NCI-H1694 (cell line): Measurements from ENCODE around the gene AFF3.
"Not testable (repeated sequence)": the region's sequence is repeated elsewhere in the genome, so short reads cannot be mapped to it uniquely, and the experiment has no call there.

ENCODE experiments used
- DNase-seq: peaks from one replicate; lab custom pipeline; 2025; lab: John Stamatoyannopoulos, UW

AFF3 gene, protein sequence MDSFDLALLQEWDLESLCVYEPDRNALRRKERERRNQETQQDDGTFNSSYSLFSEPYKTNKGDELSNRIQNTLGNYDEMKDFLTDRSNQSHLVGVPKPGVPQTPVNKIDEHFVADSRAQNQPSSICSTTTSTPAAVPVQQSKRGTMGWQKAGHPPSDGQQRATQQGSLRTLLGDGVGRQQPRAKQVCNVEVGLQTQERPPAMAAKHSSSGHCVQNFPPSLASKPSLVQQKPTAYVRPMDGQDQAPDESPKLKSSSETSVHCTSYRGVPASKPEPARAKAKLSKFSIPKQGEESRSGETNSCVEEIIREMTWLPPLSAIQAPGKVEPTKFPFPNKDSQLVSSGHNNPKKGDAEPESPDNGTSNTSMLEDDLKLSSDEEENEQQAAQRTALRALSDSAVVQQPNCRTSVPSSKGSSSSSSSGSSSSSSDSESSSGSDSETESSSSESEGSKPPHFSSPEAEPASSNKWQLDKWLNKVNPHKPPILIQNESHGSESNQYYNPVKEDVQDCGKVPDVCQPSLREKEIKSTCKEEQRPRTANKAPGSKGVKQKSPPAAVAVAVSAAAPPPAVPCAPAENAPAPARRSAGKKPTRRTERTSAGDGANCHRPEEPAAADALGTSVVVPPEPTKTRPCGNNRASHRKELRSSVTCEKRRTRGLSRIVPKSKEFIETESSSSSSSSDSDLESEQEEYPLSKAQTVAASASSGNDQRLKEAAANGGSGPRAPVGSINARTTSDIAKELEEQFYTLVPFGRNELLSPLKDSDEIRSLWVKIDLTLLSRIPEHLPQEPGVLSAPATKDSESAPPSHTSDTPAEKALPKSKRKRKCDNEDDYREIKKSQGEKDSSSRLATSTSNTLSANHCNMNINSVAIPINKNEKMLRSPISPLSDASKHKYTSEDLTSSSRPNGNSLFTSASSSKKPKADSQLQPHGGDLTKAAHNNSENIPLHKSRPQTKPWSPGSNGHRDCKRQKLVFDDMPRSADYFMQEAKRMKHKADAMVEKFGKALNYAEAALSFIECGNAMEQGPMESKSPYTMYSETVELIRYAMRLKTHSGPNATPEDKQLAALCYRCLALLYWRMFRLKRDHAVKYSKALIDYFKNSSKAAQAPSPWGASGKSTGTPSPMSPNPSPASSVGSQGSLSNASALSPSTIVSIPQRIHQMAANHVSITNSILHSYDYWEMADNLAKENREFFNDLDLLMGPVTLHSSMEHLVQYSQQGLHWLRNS (N-terminal part only)

GRCh38 chr2:100142393-100142792, at the start of gene AFF3:
Gene AFF3 (minus strand): TSS chr2:100142590. CDS start chr2:100104454, 38,136 bp downstream.
- DNase-seq: no peak

DNA sequence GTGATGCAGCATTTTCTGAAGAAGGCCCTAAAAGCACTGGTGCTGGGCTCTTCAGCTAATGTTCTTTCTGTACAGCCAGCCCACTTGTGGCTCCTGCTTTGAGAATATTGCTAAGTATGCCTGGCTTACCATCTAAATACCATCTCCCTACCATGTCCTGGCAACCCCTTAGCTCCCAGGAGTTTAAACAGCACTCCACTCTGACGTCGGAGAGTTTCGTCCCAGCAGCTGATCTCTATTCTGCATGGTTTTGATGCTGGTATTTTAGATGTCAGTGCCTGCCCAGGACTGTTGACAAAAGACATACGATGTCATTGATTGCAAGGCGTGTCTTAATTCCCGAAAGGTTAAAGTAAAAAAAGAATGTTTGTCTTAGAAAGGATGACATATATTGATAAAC, 47.0 kb upstream of the AFF3 start:
- DNase-seq: no peak

- DNase-seq: no peak
These were observed 45.9 kb upstream of the AFF3 start for GRCh38 chr2:100188326-100188725.

DNA sequence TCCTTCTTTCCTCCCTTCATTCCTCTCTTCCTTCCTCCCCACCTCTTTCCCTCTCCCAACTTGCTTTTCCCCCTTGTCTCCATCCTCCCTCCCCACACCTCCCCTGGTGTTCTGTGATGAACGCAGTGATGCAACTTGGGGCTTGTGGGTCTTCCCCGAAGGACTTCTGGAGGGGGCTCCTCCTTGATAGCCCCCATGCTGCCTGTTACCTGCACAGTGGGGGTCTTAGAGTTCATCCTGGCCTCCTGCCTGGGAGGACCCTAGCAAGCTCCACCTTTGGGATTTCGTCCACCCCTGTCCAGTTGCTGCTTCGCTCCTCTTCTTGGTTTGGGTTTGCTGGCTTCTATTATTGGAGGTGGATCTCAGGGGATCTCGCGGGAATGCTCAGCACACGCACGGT, 43.7 kb upstream of the AFF3 start:
- no peak for DNase-seq

DNA sequence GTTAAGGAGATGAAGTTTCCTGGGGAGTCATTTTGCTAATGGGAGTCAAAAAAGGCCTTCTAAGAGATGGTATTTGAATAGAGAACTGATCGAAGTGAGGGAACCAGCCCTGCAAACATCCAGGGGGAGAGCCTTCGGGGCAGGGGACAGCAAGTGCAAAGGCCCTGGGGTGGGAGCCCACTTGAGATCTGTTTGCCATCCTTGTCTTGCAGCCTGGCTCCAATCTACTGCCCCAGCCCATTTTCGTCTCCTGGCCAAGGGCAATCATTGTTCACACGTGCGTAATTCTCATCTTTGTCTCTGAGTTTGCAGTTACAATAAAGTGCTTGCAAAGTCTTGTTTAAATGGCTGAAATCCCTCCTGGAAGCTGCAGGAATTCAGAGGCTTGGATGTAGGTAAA, 43.1 kb upstream of the AFF3 start:
- DNase-seq: no peak

DNA sequence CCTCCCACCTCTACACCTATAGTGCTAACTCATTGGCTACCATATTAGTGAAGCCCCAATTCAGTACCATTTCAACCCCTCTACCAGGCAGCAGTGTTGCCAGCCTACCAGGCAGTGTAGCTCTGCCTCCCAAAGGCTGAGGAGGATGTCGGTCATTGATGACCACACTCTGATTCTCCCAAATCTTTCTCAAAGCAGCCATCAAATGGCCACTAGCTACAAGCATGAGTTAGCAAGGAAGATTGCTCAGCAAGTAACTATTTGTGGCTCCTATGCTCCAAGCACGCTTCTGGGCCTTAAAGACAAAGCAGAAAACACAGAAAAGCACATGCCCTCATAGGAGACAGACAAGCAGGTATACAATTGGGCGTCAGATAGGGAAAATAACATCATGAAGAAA, 42.7 kb upstream of the AFF3 start:
- DNase-seq: no peak

GRCh38 chr2:100184055-100184737, 41.8 kb upstream of the AFF3 start:
- DNase-seq: no peak

- DNase-seq: no peak
These were observed 40.3 kb upstream of the AFF3 start for GRCh38 chr2:100182494-100183361.

GRCh38 chr2:100180503-100180902, 38.1 kb upstream of the AFF3 start:
- no peak for DNase-seq

GRCh38 chr2:100179806-100180205, 37.4 kb upstream of the AFF3 start:
- no peak for DNase-seq

DNA sequence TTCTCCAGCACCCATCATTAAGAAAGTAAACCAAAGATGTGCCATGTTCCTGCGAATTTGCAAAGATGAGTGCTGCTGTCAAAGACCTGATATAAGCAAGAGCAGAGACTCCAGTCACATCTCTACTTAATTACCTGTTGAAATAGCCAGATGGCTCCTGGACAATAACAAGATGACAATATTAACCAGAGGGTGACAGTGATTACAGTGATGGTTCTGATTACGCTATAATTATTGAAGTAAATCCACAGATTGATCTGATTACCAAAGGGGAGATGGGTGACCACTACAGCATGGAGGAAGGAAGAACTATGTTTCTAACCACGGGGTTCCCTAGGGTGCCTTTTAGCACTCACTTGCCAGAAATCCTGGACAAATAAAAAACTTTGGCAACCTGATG, 36.5 kb upstream of the AFF3 start:
- no peak for DNase-seq

- DNase-seq: peak; percentile 6
These were observed 35.8 kb upstream of the AFF3 start for GRCh38 chr2:100178085-100178788.

GRCh38 chr2:100176925-100177324, 34.5 kb upstream of the AFF3 start:
- no peak for DNase-seq

- DNase-seq: no peak
These were observed 31.6 kb upstream of the AFF3 start for GRCh38 chr2:100174026-100174431.

GRCh38 chr2:100166701-100167100, 24.3 kb upstream of the AFF3 start:
- no peak for DNase-seq

DNA sequence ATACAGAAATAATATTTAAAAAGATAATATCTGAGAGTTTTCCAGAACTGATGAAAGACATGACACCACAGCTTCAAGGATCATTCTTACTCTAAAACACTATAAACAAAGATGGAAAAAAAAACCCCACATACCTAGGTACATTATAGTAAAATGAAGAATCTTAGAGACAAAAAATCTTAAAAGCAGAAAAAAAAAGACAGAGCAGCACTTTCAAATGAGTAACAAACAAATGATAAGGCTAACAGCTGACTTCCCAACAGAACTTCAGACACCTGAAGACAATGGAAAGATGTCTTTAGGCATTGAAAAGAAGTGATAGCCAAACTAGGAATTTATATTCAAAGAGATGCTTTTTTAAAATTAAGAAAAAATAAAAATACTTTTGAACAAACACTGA, 21.2 kb upstream of the AFF3 start:
- DNase-seq: no peak

DNA sequence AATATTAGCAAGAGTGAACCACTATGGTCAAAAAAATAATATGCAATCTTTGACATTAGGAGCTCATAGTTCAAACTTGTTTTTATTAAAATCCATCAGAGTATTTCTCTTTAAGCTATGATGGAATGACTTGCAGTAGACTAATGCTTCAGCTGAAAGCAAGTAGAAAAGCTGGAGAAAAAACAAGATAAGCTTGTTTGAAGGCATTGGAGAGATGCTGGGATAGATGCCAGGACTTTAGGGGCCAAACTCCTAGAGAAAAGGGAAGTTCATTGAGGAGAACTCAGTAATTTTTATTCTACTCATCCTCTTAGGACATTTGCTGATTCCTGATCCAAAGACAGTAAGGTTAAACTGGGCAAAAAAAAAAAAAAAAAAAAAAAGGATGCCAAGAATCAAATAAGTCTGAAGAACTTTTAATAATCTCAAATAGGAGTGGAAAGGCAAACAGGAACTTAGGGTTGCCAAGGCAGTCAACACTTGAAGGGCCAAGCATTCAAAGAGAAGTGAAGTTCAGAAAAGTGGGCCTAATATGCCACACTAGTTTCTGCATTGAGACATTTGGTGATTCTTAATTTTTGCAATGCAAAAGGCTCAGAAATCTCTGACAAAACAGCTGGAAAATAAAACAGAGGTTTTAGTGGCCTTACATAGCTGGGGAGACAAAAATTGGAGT, 19.7 kb upstream of the AFF3 start:
- DNase-seq: no peak

DNA sequence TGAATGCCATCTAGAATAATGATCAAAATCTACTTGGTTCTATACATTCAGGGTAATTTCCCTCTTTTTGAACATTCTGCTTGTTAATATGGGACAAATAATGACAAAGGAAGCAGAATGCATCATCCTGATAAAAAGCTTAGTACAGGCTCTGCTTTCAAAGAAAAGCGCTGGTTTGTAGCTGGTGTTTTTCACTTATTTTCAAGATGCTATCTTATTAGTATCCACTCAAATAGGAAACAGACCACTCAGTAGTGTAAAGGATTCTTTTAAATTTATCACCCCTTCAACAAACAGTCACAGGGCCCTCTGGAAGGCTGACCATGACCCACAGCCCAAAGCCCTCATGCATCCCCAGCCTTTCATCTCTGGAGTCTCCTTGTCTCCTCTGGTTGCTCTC, 18.0 kb upstream of the AFF3 start:
- no peak for DNase-seq

GRCh38 chr2:100151832-100152231, 9.4 kb upstream of the AFF3 start:
- DNase-seq: not testable (repeated sequence)

GRCh38 chr2:100151310-100151709, 8.9 kb upstream of the AFF3 start:
- no peak for DNase-seq
